ENCODE results near the gene DMWD.

DMWD gene

DNA sequence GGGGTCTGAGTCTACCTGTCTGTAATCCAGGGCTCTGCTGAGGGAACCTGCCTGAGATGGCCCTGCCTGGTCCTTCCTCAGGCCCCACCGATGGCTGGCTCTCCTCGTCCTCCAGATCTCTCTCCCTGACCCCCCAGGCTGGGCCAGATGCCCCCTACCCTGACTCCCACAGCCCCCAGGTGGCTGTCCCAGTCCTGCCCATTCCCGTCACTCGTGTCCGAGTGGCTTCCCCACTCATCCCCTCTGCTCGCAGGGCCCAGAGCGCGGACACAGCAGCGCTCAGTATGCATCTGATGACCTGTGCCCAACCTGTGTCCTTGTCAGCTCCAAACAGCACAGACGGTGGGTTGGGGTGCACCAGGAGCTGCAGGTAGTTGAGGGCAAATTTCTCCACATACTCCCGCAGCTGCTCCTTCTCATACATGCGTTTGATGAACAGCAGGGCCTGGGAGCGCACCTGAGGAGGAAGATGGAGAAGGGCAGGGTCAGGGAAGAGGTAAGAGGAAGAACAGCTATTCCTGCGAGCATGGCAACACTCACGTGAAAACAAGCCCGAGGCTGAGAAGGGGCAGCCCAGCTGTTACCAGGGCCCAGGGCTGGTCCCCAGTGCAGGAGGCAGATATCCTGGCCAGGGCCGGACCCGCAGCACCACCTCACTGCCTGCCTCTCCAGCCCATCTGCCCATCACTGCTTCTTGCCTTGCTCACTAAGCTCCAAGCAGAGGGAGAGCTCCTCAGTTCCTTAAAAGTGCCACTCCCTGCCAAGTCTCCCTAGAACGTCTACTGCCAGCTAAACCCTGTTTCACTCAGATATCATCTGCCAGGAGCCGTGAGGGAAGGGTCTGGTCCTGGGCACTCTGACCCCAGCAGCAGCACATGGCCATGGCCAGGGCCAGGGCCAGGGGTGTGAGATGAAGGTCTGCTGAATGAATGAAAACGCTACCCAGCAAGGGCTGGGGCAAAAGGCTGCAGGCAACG, 33.6 kb upstream of the DMWD start:
- no peaks in the 10 kb centered on the region for H3K27me3 ChIP-seq (ENCODE audit: control insufficient read depth, low read length)
- H3F3A ChIP-seq (ENCODE audit: control insufficient read depth, insufficient read depth): no peaks in the 10 kb centered on the region
- H3K9me3 ChIP-seq (ENCODE audit: control insufficient read depth, insufficient read depth, low read length): no peaks in the 10 kb centered on the region
- no peaks in the 10 kb centered on the region for H4K20me1 ChIP-seq (ENCODE audit: control insufficient read depth, insufficient read depth, low read depth, low read length)
- TF ChIP-seq, protein P1, sequence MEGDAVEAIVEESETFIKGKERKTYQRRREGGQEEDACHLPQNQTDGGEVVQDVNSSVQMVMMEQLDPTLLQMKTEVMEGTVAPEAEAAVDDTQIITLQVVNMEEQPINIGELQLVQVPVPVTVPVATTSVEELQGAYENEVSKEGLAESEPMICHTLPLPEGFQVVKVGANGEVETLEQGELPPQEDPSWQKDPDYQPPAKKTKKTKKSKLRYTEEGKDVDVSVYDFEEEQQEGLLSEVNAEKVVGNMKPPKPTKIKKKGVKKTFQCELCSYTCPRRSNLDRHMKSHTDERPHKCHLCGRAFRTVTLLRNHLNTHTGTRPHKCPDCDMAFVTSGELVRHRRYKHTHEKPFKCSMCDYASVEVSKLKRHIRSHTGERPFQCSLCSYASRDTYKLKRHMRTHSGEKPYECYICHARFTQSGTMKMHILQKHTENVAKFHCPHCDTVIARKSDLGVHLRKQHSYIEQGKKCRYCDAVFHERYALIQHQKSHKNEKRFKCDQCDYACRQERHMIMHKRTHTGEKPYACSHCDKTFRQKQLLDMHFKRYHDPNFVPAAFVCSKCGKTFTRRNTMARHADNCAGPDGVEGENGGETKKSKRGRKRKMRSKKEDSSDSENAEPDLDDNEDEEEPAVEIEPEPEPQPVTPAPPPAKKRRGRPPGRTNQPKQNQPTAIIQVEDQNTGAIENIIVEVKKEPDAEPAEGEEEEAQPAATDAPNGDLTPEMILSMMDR (IDR thresholded peaks at IDR 0.05; ENCODE audit: low read depth, low read length, poor library complexity, severe bottlenecking): no peak
- no peak for TF ChIP-seq EZH2phosphoT487 (IDR thresholded peaks at IDR 0.05; ENCODE audit: borderline replicate concordance, low read length)
- H3K36me3 ChIP-seq (ENCODE audit: control insufficient read depth, low read length): peaks cover 88% of the 10 kb centered on the region
- no peaks in the 10 kb centered on the region for H3K4me1 ChIP-seq (ENCODE audit: control insufficient read depth, low read length)
- H3K79me2 ChIP-seq (ENCODE audit: control insufficient read depth, low read length): no peaks in the 10 kb centered on the region
- no peaks in the 10 kb centered on the region for H3K9me2 ChIP-seq (replicated peaks; ENCODE audit: control insufficient read depth, low read length)
- no peak overlapping the region for H3K4me2 ChIP-seq (ENCODE audit: low read length)
- H3K27ac ChIP-seq (ENCODE audit: low read depth, low read length): no peak overlapping the region
- H3K4me3 ChIP-seq (ENCODE audit: low read length): no peak overlapping the region

DNA sequence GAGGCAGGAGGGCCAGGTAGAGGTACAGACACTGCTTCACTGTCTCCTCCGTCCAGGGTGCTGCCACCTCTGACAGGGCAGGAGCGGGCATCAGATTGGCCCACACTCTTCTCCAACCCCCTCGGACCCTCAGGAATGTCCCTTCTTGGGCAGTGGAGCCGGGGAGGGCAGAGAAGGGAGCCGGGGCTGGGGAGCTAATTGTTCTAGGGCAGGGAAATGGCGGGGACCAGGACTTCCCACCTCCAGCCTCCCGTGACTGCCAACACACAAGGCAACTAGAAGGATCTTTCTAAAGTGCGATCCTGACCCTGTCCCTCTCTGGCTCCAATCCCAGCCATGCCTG, 32.6 kb upstream of the DMWD start:
- no peaks in the 10 kb centered on the region for H3K4me1 ChIP-seq (ENCODE audit: control insufficient read depth, low read length)
- no peaks in the 10 kb centered on the region for H3K9me2 ChIP-seq (replicated peaks; ENCODE audit: control insufficient read depth, low read length)
- no peaks in the 10 kb centered on the region for H3K27me3 ChIP-seq (ENCODE audit: control insufficient read depth, low read length)
- no peak overlapping the region for H3K4me3 ChIP-seq (ENCODE audit: low read length)
- TF ChIP-seq EZH2phosphoT487 (IDR thresholded peaks at IDR 0.05; ENCODE audit: borderline replicate concordance, low read length): no peak
- TF ChIP-seq, protein P1 (IDR thresholded peaks at IDR 0.05; ENCODE audit: low read depth, low read length, poor library complexity, severe bottlenecking): no peak
- H3K36me3 ChIP-seq (ENCODE audit: control insufficient read depth, low read length): peaks cover 91% of the 10 kb centered on the region
- H3K79me2 ChIP-seq (ENCODE audit: control insufficient read depth, low read length): no peaks in the 10 kb centered on the region
- no peak overlapping the region for H3K27ac ChIP-seq (ENCODE audit: low read depth, low read length)
- no peak overlapping the region for H3K4me2 ChIP-seq (ENCODE audit: low read length)
- H3K9me3 ChIP-seq (ENCODE audit: control insufficient read depth, insufficient read depth, low read length): no peaks in the 10 kb centered on the region
- no peaks in the 10 kb centered on the region for H4K20me1 ChIP-seq (ENCODE audit: control insufficient read depth, insufficient read depth, low read depth, low read length)
- no peaks in the 10 kb centered on the region for H3F3A ChIP-seq (ENCODE audit: control insufficient read depth, insufficient read depth)

DNA sequence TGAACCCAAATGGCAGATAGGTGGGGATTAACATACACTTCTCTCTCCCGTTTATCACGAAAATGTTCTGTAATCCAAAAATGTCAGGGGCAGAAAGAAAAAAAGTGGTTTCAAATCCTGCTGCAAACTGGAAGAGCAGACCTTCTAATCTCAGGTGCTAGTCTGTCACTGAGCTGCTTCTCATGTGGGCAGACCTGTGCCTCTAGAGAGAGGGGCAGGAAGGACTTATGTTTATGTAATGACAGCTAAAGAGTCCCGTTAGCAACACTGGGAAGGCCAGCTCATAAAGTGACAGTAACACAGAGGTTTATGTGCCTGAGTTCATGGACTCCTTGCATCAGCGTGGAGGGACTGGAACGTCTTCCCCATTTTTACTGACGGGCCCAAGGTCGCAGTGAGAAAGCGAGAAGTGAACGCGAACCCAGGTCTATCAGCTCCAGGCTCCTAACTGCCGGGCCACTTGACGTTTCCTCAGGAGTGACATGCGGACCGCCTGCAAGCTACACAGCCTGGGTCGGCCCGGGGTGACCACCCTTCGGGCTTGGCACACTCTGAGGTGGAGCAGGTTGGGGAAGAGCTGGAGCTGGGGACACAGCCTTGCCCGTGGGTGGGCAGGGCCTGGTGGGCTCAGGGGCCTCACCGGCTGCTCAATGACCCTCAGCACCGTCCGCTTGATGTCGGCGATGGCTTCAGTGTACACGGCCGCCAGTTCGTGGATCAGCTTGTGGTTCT, 32.1 kb upstream of the DMWD start:
- no peak overlapping the region for H3K4me2 ChIP-seq (ENCODE audit: low read length)
- H3F3A ChIP-seq (ENCODE audit: control insufficient read depth, insufficient read depth): no peaks in the 10 kb centered on the region
- H3K27me3 ChIP-seq (ENCODE audit: control insufficient read depth, low read length): no peaks in the 10 kb centered on the region
- H3K79me2 ChIP-seq (ENCODE audit: control insufficient read depth, low read length): no peaks in the 10 kb centered on the region
- H3K4me3 ChIP-seq (ENCODE audit: low read length): no peak overlapping the region
- TF ChIP-seq EZH2phosphoT487 (IDR thresholded peaks at IDR 0.05; ENCODE audit: borderline replicate concordance, low read length): no peak
- TF ChIP-seq, protein P1 (IDR thresholded peaks at IDR 0.05; ENCODE audit: low read depth, low read length, poor library complexity, severe bottlenecking): no peak
- peaks cover 90% of the 10 kb centered on the region for H3K36me3 ChIP-seq (ENCODE audit: control insufficient read depth, low read length)
- no peaks in the 10 kb centered on the region for H3K4me1 ChIP-seq (ENCODE audit: control insufficient read depth, low read length)
- 0 out of 2 replicates have a peak, but pooled peaks cover under 1% of the 10 kb centered on the region for H4K20me1 ChIP-seq (ENCODE audit: control insufficient read depth, insufficient read depth, low read depth, low read length)
- no peak overlapping the region for H3K27ac ChIP-seq (ENCODE audit: low read depth, low read length)
- no peaks in the 10 kb centered on the region for H3K9me3 ChIP-seq (ENCODE audit: control insufficient read depth, insufficient read depth, low read length)
- H3K9me2 ChIP-seq (replicated peaks; ENCODE audit: control insufficient read depth, low read length): no peaks in the 10 kb centered on the region
